ENCODE data around the gene GALNT8.

Gene GALNT8

DNA sequence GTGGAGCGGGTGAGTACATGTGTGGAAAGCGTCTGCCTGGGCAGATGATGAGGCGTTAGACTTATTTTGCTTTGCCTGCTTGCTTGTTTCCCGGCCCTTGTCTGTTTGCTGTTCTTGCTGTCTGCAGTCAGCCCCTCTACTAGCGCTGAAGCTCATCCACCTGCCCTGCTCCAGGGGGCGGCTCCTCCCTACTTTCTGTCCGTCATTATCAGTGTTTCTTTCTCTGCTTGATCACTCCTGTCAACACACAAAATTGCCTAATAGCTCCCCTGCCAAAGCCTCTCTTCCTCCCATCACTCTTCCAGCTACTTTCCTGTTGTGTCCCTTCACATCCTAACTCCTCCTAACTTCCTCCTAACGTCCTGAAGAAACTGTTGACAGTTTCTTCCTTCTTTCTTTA lies 34.9 kb upstream of the GALNT8 start:
- no CpG with 5 or more reads among the region's 8 CpGs for WGBS, 2 donors (ENCODE audit: extremely low coverage in 2 of 2, insufficient read length in 2 of 2, insufficient replicate concordance in 1 of 2)
- no peak overlapping the region for H3K27ac ChIP-seq (replicated peaks; ENCODE audit: low read length)
- no peak overlapping the region for H2BK15ac ChIP-seq (ENCODE audit: low read length)
- DNase-seq (ENCODE audit: low spot score) = no peak
- H3K23ac ChIP-seq (ENCODE audit: low read depth, low read length, poor library complexity) = no peak overlapping the region
- no peak overlapping the region for H2AK5ac ChIP-seq (ENCODE audit: low read depth, low read length)
- no peak overlapping the region for H3K14ac ChIP-seq (ENCODE audit: low read length)
- H4K91ac ChIP-seq (ENCODE audit: low read depth, low read length, poor library complexity) = no peak overlapping the region
- no peak overlapping the region for H3K4me2 ChIP-seq (ENCODE audit: insufficient read depth, low read length, poor library complexity, severe bottlenecking)
- peaks cover 17 to 83% of the 10 kb centered on the region in 2 donors for H3K36me3 ChIP-seq (replicated peaks in 1 of 2; ENCODE audit: control insufficient read depth in 2 of 2, insufficient read depth in 2 of 2, low read length in 2 of 2)
- no peak overlapping the region for H3K9ac ChIP-seq (ENCODE audit: low read depth, low read length, poor library complexity)
- H3K79me1 ChIP-seq (ENCODE audit: low read depth, low read length) = no peaks in the 10 kb centered on the region
- H4K8ac ChIP-seq (ENCODE audit: low read depth, low read length) = no peak overlapping the region
- H2BK5ac ChIP-seq (ENCODE audit: low read length) = no peak overlapping the region
- H3K18ac ChIP-seq (ENCODE audit: low read length) = no peak overlapping the region
- no peak overlapping the region for H3K4ac ChIP-seq (ENCODE audit: low read length)
- no peak overlapping the region for H3K4me3 ChIP-seq (ENCODE audit: low read length in 2 of 2)
- H2BK120ac ChIP-seq (ENCODE audit: low read depth, low read length) = no peak overlapping the region
- no peak overlapping the region for H2BK12ac ChIP-seq (ENCODE audit: low read length)
- no peaks in the 10 kb centered on the region for H3K4me1 ChIP-seq (ENCODE audit: control insufficient read depth in 2 of 2, insufficient read depth in 1 of 2, low read depth in 1 of 2, low read length in 2 of 2)
- H3K27me3 ChIP-seq (ENCODE audit: control insufficient read depth in 3 of 3, insufficient read depth in 3 of 3, low read depth in 1 of 3, low read length in 3 of 3) = no peaks in the 10 kb centered on the region
- H3K9me3 ChIP-seq (replicated peaks in 1 of 2; ENCODE audit: control insufficient read depth in 2 of 2, insufficient read depth in 1 of 2, low read depth in 1 of 2, low read length in 2 of 2) = peaks cover 2% of the 10 kb centered on the region in 2 donors
- no peak overlapping the region for H2AFZ ChIP-seq (ENCODE audit: low read length)

GRCh38 chr12:4690760-4691159 lies 29.4 kb upstream of the GALNT8 start:
- H4K91ac ChIP-seq (ENCODE audit: low read depth, low read length, poor library complexity) = no peak overlapping the region
- H3K4me3 ChIP-seq (ENCODE audit: low read length in 2 of 2) = no peak overlapping the region
- no peak overlapping the region for H4K8ac ChIP-seq (ENCODE audit: low read depth, low read length)
- no peak for DNase-seq (ENCODE audit: low spot score)
- no peaks in the 10 kb centered on the region for H3K27me3 ChIP-seq (ENCODE audit: control insufficient read depth in 3 of 3, insufficient read depth in 3 of 3, low read depth in 1 of 3, low read length in 3 of 3)
- H3K27ac ChIP-seq (replicated peaks; ENCODE audit: low read length) = no peak overlapping the region
- no peaks in the 10 kb centered on the region for H3K79me1 ChIP-seq (ENCODE audit: low read depth, low read length)
- H3K14ac ChIP-seq (ENCODE audit: low read length) = no peak overlapping the region
- no peak overlapping the region for H3K4ac ChIP-seq (ENCODE audit: low read length)
- no peak overlapping the region for H3K4me2 ChIP-seq (ENCODE audit: insufficient read depth, low read length, poor library complexity, severe bottlenecking)
- H3K18ac ChIP-seq (ENCODE audit: low read length) = no peak overlapping the region
- H2BK5ac ChIP-seq (ENCODE audit: low read length) = no peak overlapping the region
- no peak overlapping the region for H3K23ac ChIP-seq (ENCODE audit: low read depth, low read length, poor library complexity)
- H2BK12ac ChIP-seq (ENCODE audit: low read length) = no peak overlapping the region
- peaks cover 2 to 6% of the 10 kb centered on the region in 2 donors for H3K9me3 ChIP-seq (replicated peaks in 1 of 2; ENCODE audit: control insufficient read depth in 2 of 2, insufficient read depth in 1 of 2, low read depth in 1 of 2, low read length in 2 of 2)
- no peak overlapping the region for H2AFZ ChIP-seq (ENCODE audit: low read length)
- peaks cover 0 to 2% of the 10 kb centered on the region in 2 donors for H3K4me1 ChIP-seq (ENCODE audit: control insufficient read depth in 2 of 2, insufficient read depth in 1 of 2, low read depth in 1 of 2, low read length in 2 of 2)
- no peak overlapping the region for H2BK15ac ChIP-seq (ENCODE audit: low read length)
- no CpG with 5 or more reads among the region's 5 CpGs for WGBS, 2 donors (ENCODE audit: extremely low coverage in 2 of 2, insufficient read length in 2 of 2, insufficient replicate concordance in 1 of 2)
- H2AK5ac ChIP-seq (ENCODE audit: low read depth, low read length) = no peak overlapping the region
- no peak overlapping the region for H3K9ac ChIP-seq (ENCODE audit: low read depth, low read length, poor library complexity)
- peaks cover 16 to 74% of the 10 kb centered on the region in 2 donors for H3K36me3 ChIP-seq (replicated peaks in 1 of 2; ENCODE audit: control insufficient read depth in 2 of 2, insufficient read depth in 2 of 2, low read length in 2 of 2)
- no peak overlapping the region for H2BK120ac ChIP-seq (ENCODE audit: low read depth, low read length)

DNA sequence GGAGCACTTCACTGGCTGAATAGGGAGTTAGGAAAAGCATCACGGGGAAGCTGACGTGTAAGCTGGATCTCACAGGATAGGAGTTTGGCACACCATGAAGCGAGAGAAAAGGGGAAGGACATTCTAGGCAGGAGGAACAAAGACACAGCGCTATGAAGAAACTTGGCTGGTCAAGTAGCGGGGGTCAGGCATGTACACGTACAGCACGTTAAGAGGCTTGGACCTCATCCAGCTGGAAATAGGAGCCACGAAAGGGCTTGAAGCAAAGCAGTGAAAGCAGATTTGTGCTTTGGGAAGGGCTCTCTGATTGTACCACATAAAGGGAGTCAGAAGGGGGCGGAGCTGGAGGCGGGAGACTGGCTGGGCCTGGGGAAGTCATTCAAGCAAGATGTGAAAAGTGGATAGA lies 19.6 kb upstream of the GALNT8 start:
- H3K9me3 ChIP-seq (replicated peaks in 1 of 2; ENCODE audit: control insufficient read depth in 2 of 2, insufficient read depth in 1 of 2, low read depth in 1 of 2, low read length in 2 of 2) = no peaks in the 10 kb centered on the region
- no peak overlapping the region for H4K8ac ChIP-seq (ENCODE audit: low read depth, low read length)
- no peak overlapping the region for H3K4me3 ChIP-seq (ENCODE audit: low read length in 2 of 2)
- H4K91ac ChIP-seq (ENCODE audit: low read depth, low read length, poor library complexity) = no peak overlapping the region
- peak overlapping the region; percentile 5 for H3K18ac ChIP-seq (ENCODE audit: low read length)
- H2BK5ac ChIP-seq (ENCODE audit: low read length) = no peak overlapping the region
- no peak overlapping the region for H2AFZ ChIP-seq (ENCODE audit: low read length)
- no peaks in the 10 kb centered on the region for H3K27me3 ChIP-seq (ENCODE audit: control insufficient read depth in 3 of 3, insufficient read depth in 3 of 3, low read depth in 1 of 3, low read length in 3 of 3)
- H3K23ac ChIP-seq (ENCODE audit: low read depth, low read length, poor library complexity) = no peak overlapping the region
- DNase-seq (ENCODE audit: low spot score) = peak; percentile 18
- H3K27ac ChIP-seq (replicated peaks; ENCODE audit: low read length) = peak overlapping the region; percentile 59
- WGBS, 2 donors (ENCODE audit: extremely low coverage in 2 of 2, insufficient read length in 2 of 2, insufficient replicate concordance in 1 of 2) = no CpG with 5 or more reads among the region's 10 CpGs
- no peak overlapping the region for H3K4ac ChIP-seq (ENCODE audit: low read length)
- H2BK120ac ChIP-seq (ENCODE audit: low read depth, low read length) = no peak overlapping the region
- H3K4me1 ChIP-seq (ENCODE audit: control insufficient read depth in 2 of 2, insufficient read depth in 1 of 2, low read depth in 1 of 2, low read length in 2 of 2) = peaks cover 0 to 8% of the 10 kb centered on the region in 2 donors
- H3K9ac ChIP-seq (ENCODE audit: low read depth, low read length, poor library complexity) = no peak overlapping the region
- peaks cover 2 to 49% of the 10 kb centered on the region in 2 donors for H3K36me3 ChIP-seq (replicated peaks in 1 of 2; ENCODE audit: control insufficient read depth in 2 of 2, insufficient read depth in 2 of 2, low read length in 2 of 2)
- H3K14ac ChIP-seq (ENCODE audit: low read length) = no peak overlapping the region
- no peak overlapping the region for H2BK15ac ChIP-seq (ENCODE audit: low read length)
- H3K79me1 ChIP-seq (ENCODE audit: low read depth, low read length) = no peaks in the 10 kb centered on the region
- H3K4me2 ChIP-seq (ENCODE audit: insufficient read depth, low read length, poor library complexity, severe bottlenecking) = no peak overlapping the region
- no peak overlapping the region for H2AK5ac ChIP-seq (ENCODE audit: low read depth, low read length)
- H2BK12ac ChIP-seq (ENCODE audit: low read length) = no peak overlapping the region

GRCh38 chr12:4701395-4702190 lies 18.6 kb upstream of the GALNT8 start:
- no peak overlapping the region for H4K91ac ChIP-seq (ENCODE audit: low read depth, low read length, poor library complexity)

More at GRCh38 chr12:4701395-4702190, 18.6 kb upstream of the GALNT8 start:
- H3K79me1 ChIP-seq (ENCODE audit: low read depth, low read length) = no peaks in the 10 kb centered on the region
- H2AK5ac ChIP-seq (ENCODE audit: low read depth, low read length) = no peak overlapping the region
- no peaks in the 10 kb centered on the region for H3K27me3 ChIP-seq (ENCODE audit: control insufficient read depth in 3 of 3, insufficient read depth in 3 of 3, low read depth in 1 of 3, low read length in 3 of 3)
- no peak overlapping the region for H2BK12ac ChIP-seq (ENCODE audit: low read length)
- H3K4ac ChIP-seq (ENCODE audit: low read length) = no peak overlapping the region
- H3K23ac ChIP-seq (ENCODE audit: low read depth, low read length, poor library complexity) = no peak overlapping the region
- H2BK5ac ChIP-seq (ENCODE audit: low read length) = no peak overlapping the region
- H3K14ac ChIP-seq (ENCODE audit: low read length) = no peak overlapping the region
- no peak overlapping the region for H3K18ac ChIP-seq (ENCODE audit: low read length)
- no peak overlapping the region for H3K9ac ChIP-seq (ENCODE audit: low read depth, low read length, poor library complexity)
- H3K4me2 ChIP-seq (ENCODE audit: insufficient read depth, low read length, poor library complexity, severe bottlenecking) = no peak overlapping the region
- H3K27ac ChIP-seq (replicated peaks; ENCODE audit: low read length) = no peak overlapping the region
- H3K4me3 ChIP-seq (ENCODE audit: low read length in 2 of 2) = peak overlapping the region in 1 of 2 donors; percentile 3
- H3K4me1 ChIP-seq (ENCODE audit: control insufficient read depth in 2 of 2, insufficient read depth in 1 of 2, low read depth in 1 of 2, low read length in 2 of 2) = peaks cover 0 to 8% of the 10 kb centered on the region in 2 donors
- H4K8ac ChIP-seq (ENCODE audit: low read depth, low read length) = no peak overlapping the region
- WGBS, 2 donors (ENCODE audit: extremely low coverage in 2 of 2, insufficient read length in 2 of 2, insufficient replicate concordance in 1 of 2) = no CpG with 5 or more reads among the region's 8 CpGs
- DNase-seq (ENCODE audit: low spot score) = no peak
- H2BK120ac ChIP-seq (ENCODE audit: low read depth, low read length) = no peak overlapping the region
- H3K36me3 ChIP-seq (replicated peaks in 1 of 2; ENCODE audit: control insufficient read depth in 2 of 2, insufficient read depth in 2 of 2, low read length in 2 of 2) = peaks cover 2 to 44% of the 10 kb centered on the region in 2 donors
- H3K9me3 ChIP-seq (replicated peaks in 1 of 2; ENCODE audit: control insufficient read depth in 2 of 2, insufficient read depth in 1 of 2, low read depth in 1 of 2, low read length in 2 of 2) = no peaks in the 10 kb centered on the region
- H2BK15ac ChIP-seq (ENCODE audit: low read length) = no peak overlapping the region
- no peak overlapping the region for H2AFZ ChIP-seq (ENCODE audit: low read length)

Measured in neuronal stem cell (in vitro differentiated cells).